Endometrial microvascular endothelial cells (primary cell): Measurements from ENCODE around the gene POLA1. TPM values are rescaled to one million over a fixed set of nuclear protein-coding genes. Genes with fewer than 3 reads are reported as not detected.
"Not testable (repeated sequence)": the region's sequence is repeated elsewhere in the genome, so short reads cannot be mapped to it uniquely, and the experiment has no call there.

Experiments
- in situ Hi-C: cut with HindIII; loops from 2 replicates; pipeline ENCODE4 v1.10.0; 2017; ENCODE audit warnings: low sequenced_read_pairs, low pct_unique_long_range_greater_than_20kb; ENCODE audit errors: inconsistent ontology term
- total RNA-seq: library from RNA; depleted of rRNA; stranded (reverse); fragments of >200 nt; gene quantifications from one replicate; pipeline ENCODE4 v1.2.3, GENCODE V29; 2015; ENCODE audit errors: inconsistent ontology term

Gene POLA1
- 12.4 TPM for total RNA-seq

DNA sequence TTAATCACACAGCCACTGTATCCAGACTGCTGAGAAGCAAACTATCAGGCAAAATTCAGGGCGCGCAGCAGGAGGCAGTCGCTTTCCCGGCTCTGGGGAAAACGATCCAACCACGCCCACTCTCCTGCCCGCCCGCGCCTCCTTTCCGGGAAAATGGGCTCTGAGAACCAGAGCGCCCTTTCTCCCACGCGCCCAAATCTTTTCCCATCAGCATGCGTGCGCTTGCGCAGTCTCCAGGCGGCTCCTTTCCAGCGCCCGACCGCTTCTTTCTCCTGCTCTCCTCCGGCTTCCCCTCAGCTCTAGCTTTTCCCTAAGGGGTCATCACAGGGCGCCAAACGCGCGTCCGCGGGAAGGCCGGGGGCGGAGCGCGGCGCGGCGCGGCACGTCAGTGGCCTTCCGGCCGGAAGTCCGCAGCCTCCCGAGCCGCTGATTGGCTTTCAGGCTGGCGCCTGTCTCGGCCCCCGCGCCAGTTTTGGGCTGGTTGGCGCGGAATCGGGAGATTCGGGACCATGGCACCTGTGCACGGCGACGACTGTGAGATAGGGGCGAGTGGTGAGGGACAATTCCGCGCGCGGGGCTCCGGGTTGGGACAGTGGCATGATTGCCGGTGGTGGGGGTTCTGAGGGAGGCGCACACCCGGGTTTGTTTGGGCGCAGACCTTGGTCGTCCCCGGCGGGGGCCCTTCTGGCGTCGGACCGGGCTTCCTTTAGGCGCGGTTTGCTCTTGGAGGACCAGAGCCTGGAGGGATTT is at the start of gene POLA1:
POLA1 (plus strand) TSS at position 466 of the 750 bp plus-strand sequence; CDS start at position 510, 44 bp downstream.
- in situ Hi-C loops = no loop called here

DNA sequence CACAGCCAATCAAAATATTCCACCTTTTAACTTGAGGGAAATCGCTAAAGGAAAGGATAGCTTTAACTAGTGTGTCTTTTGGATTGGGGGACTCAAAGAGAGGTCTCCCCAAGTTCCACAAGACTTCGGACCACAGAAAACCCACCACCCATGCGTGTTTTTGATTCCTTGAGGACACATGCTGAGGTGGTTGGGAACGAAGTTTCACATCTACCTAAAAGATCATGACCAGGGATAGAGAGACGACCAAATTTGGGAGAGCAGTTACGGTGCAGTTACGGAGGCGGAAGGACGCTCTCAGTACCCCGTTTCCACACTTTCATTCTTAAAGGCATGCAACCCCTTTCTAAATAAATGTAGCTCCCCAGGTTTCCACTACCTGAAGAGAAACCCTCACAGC is 47.7 kb upstream of the POLA1 start:
- in situ Hi-C loops = no loop called here

- in situ Hi-C loops = no loop called here
These were observed 47.0 kb upstream of the POLA1 start for GRCh38 chrX:24646745-24647182.

DNA sequence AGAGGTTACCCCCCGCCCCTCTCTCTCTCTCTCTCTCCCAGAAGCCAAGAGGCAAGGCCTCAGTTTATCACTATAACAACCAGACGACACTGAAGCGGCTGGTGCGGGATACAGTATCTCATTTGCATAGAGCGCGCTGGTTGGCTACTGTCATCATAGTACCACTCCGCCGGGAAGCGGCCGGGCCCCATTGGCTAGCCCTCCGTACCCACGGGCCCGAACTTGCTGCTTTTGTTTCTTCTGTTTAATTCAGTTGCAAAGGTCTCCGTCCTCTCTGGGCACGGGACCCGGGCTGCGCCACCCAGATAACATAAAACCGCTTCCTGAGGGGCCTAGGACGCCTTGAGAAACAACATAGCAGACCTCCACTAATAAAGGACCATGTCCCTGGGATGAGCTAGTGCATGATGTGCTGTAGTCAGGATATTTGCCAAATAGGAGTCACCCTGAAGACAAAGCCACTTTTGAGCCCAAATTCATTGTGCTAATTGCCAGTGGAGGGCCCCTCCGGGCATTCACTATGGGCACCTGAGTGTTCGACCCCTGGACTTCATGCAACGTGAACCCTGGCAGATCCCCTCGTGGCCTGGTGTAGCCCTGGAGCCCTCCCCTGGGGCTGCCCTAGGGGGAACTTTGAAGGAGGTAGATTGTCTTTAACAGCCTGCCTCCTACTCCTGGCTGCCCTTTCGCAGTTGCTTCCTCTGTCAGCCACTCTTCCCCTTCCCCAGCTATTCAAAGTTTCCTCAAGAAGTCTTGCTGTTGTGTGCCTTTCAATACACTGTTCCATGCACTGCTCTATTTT is 46.3 kb upstream of the POLA1 start, which contains the start of gene PCYT1B:
PCYT1B (minus strand) TSS at position 91 of the 802 bp plus-strand sequence. CDS start 242 bp downstream, outside the sequence.
- in situ Hi-C loops = no loop called here

DNA sequence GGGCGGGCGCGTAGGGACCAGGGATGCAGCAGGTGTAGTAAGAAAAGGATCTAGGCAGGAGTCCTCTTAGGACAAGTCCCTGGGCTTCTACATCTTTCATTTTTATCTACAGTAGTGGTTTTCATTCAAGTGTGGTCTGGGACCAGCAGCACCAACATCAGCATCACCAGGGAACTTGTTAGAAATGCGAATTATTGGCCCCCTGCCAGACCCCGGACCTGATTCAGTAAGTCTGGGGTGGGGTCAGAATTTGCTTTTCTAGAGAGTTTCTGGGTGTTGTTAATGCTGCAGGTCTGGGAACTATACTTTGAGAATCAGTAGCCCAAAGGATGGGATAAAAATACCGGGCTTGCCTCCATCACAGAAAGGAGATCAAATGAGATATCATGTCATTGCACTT is 45.2 kb upstream of the POLA1 start:
- in situ Hi-C loops = no loop called here

DNA sequence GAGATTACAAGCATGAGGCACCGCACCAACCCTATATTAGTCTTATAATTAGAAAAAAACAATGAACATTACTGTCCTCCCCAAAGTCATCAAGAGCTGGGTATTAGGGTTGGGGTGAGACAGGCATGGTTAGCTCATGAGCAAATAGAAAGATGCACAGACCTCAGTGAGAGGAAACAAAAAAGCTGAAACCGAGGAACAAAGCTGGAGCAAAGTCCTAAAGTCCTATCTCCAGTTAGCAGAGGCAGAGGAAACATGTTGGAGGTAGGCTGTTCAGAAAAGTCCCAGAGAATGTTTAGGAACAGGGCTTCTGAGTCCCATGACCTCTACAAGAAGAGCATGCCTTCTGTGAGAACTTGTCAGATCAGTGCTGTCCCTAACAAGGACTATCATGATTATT is 41.9 kb upstream of the POLA1 start:
- in situ Hi-C loops = no loop called here

DNA sequence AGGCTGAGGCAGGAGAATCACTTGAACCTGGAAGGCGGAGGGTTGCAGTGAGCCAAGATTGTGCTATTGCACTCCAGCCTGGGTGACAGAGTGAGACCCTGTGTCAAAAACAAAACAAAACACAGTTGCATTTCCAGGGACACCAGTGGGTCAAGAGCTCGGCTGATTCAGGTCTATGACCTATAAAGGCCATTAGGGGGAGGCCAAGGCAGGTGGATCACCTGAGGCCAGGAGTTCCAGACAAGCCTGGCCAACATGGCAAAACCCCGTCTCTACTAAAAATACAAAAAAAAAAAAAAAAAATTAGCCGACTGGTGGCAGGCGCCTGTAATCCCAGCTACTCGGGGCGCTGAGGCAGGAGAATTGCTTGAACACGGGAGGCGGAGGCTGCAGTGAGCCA is 38.0 kb upstream of the POLA1 start:
- in situ Hi-C loops = not testable (repeated sequence)

DNA sequence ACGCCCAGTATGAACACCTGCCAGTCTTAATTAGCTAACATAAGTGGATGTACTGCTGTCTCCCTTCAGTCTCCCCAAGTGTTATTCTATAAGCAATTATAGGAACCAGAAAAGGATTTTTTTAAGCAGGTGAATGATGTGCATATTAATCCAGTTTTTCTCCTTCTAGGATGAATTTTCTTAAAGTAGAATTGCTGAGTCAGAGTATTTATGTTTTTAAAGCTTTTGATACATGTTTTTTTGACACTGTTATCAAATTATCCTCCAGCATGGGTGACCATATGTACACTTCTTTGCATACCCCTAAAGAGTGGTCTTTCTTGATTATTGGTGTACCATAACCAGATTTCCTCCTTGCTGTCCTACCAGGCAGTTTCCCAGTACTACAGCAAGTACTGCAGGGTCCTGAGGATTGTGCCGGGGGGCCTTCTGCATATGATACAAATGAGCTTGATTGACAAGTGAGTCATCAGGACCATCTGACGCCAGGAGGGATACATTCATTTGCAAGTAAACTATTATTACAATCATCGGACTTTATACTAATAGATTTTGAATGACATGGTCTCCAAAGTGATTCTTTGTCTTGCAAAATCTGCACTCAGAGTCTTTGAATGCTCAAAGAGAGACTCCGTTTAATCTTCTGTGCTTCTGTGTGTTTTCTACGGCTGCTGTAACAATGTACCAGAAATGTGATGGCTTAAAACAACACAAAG is 35.9 kb upstream of the POLA1 start:
- in situ Hi-C loops = no loop called here

GRCh38 chrX:24658421-24658820 is 35.3 kb upstream of the POLA1 start:
- in situ Hi-C loops = no loop called here

GRCh38 chrX:24659106-24659505 is 34.6 kb upstream of the POLA1 start:
- in situ Hi-C loops = no loop called here

GRCh38 chrX:24659646-24660045 is 34.1 kb upstream of the POLA1 start:
- in situ Hi-C loops = no loop called here

GRCh38 chrX:24661292-24661691 is 32.4 kb upstream of the POLA1 start:
- in situ Hi-C loops = no loop called here

DNA sequence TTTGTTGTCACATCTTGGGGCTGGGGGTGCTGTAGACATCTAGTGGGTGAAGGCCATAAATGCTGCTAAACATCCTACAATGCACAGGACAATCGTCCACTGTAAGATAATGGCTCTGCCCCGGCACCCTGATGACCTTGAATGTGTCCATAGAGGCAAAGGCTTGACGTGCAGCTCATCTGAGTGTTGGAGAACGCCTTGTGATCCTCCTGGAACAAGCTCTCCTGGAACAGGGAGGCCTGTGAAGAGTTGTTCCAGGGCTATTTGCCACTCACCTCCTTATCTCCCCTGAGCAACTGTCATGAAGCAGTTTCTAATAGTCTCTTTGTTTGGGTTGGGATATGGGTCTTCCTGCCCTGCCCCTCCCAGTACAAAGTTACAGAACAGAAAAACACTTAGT is 31.4 kb upstream of the POLA1 start:
- in situ Hi-C loops = no loop called here

DNA sequence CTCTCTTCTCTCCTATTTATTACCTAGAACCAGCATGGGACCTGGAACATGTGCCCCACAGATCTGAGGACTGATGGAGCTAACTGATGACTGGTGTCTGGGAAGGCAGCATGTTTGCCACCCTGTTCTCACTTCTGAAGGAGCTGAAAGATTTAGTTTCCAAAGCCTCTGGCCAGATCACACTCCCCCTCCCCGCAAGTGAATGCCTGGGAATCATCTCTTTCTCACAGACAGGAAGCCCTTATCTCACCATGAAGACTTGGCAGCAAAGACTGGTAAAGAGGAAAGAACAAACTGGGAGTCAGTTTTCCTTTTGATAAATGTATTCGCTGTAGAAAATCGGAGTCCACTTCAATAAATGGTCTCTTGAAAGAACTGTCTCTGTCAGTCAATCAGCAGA is 25.6 kb upstream of the POLA1 start:
- in situ Hi-C loops = no loop called here

- in situ Hi-C loops = no loop called here
These were observed 21.0 kb upstream of the POLA1 start for GRCh38 chrX:24672701-24673190.

DNA sequence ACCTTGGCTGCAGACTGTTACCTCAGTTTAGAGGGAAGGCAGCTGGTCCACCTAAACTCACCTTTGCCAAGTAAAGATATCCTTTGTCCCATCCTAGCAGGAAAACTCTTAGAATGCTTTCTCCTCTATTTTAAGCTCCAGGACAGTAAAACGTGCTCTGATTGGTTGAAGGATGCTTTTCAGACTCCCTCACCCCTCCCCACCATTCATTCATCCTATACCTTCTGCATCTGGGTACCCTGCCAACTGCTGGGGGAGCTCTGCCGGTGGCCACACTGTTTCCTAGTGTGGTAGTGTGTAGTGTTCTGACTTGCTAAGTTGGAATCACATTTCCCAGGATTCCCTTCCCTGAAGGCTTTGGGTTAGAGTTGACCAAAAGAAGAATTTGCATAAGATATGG is 20.3 kb upstream of the POLA1 start:
- in situ Hi-C loops = no loop called here

GRCh38 chrX:24676403-24677024 is 17.2 kb upstream of the POLA1 start:
- in situ Hi-C loops = no loop called here

DNA sequence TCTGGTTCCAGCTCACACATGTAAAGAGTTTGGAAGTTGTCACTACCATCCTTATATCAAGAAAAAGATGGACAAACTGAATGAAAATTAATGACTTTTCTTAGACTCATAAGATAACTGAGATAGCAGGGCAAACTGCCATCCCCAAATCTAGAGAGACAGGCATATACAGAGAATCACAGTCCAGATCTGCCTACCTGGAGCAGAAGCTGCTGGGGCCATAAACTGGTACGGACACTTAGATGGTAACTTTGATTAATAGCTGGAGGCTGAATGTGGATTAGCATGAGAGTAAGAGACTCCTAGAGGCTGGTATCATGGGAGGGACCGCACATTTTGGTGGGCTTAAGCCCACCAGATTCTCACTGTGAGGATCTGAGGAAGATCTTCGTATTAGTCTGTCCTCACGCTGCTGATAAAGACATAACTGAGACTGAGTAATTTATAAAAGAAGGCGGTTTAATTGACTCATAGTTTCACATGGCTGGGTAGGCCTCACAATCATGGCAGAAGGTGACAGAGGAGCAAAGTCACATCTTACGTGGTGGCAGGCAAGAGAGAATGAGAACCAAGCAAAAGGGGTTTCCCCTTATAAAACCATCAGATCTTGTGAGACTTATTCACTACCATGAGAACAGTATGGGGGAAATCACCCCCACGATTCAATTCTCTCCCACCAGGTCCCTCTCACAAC is 10.8 kb upstream of the POLA1 start:
- in situ Hi-C loops = no loop called here
